Endothelial cell of umbilical vein (primary cell): Measurements from ENCODE around the gene PIGZ. TPM values are rescaled to one million over a fixed set of nuclear protein-coding genes. Genes with fewer than 3 reads are reported as not detected.

Source experiments
- BruUV-seq: library from RNA; stranded (reverse); fragments of 400-500 nt; replicated peaks from 2 replicates; lab custom pipeline; 2021; lab: Mats Ljungman, UMichigan
- CTCF ChIA-PET: fragments of 300-600, 350-600 bp; sonication (Branson Sonifier 250); formaldehyde crosslinking; loops from one replicate; lab custom pipeline; 2021; ENCODE audit warnings: antibody characterized with exemption, inconsistent platforms; lab: Charles Lee
- POLR2A ChIA-PET: fragments of 300-600, 350-600 bp; sonication (Branson Sonifier 250); formaldehyde crosslinking; loops from one replicate; lab custom pipeline; 2021; ENCODE audit warnings: antibody characterized with exemption, inconsistent platforms; lab: Charles Lee
- DNase-seq: peaks from one replicate; pipeline ENCODE4 v3.0.0-alpha.2; 2011; ENCODE audit warnings: low read depth, low spot score
- FAIRE-seq: peaks from 2 replicates; lab custom pipeline; 2011; peaks lifted over from hg19 to GRCh38; lab: Jason Lieb, UNC
- H2AFZ ChIP-seq: 2 replicates; pipeline ENCODE4 v1.6.0; 2012; ENCODE audit warnings: low read depth, low read length, control low read depth, inconsistent platforms
- H3K27ac ChIP-seq: 2 replicates; pipeline ENCODE4 v1.5.1; 2011; ENCODE audit warnings: low read depth, mild to moderate bottlenecking, control low read depth, low read length, moderate library complexity; ENCODE audit not compliant: insufficient read depth
- H3K27me3 ChIP-seq, 2 experiments: 2 replicates each; pipeline versions ENCODE4 v1.6.0 to v1.6.1; 2011; ENCODE audit warnings: low read length in 2 of 2, mixed read lengths in 1 of 2; ENCODE audit not compliant: control insufficient read depth in 2 of 2, insufficient read depth in 2 of 2
- H3K36me3 ChIP-seq, 2 experiments: 2 replicates in 1 of 2; 3 replicates in 1 of 2; pipeline ENCODE4 v1.5.1; 2011; ENCODE audit warnings: low read length in 2 of 2, mild to moderate bottlenecking in 1 of 2, moderate library complexity in 1 of 2; ENCODE audit not compliant: control insufficient read depth in 2 of 2, insufficient read depth in 2 of 2; ENCODE audit errors: extremely low read depth in 1 of 2
- H3K4me1 ChIP-seq: 3 replicates; pipeline ENCODE4 v1.5.1; 2011; ENCODE audit warnings: mild to moderate bottlenecking, low read length; ENCODE audit not compliant: control insufficient read depth, insufficient read depth; ENCODE audit errors: extremely low read depth
- H3K4me2 ChIP-seq: 2 replicates; pipeline ENCODE4 v1.6.1; 2011; ENCODE audit warnings: low read length, control low read depth, mixed read lengths; ENCODE audit not compliant: insufficient read depth
- H3K4me3 ChIP-seq, 3 experiments: fragments of 200-600 bp in 1 of 3; sonication (generic), shearing (Covaris generic) in 1 of 3; replicated peaks in 1 of 3; 2 replicates each; pipeline ENCODE4 v1.5.1; 2011 to 2016; ENCODE audit warnings: control low read depth in 3 of 3, low read length in 3 of 3, mild to moderate bottlenecking in 2 of 3, inconsistent platforms in 1 of 3, low read depth in 1 of 3, moderate library complexity in 1 of 3; ENCODE audit not compliant: insufficient read depth in 1 of 3
- H3K79me2 ChIP-seq: 2 replicates; pipeline ENCODE4 v1.6.0; 2012; ENCODE audit warnings: low read length, inconsistent platforms; ENCODE audit not compliant: control insufficient read depth, insufficient read depth
- H3K9ac ChIP-seq: replicated peaks from 2 replicates; pipeline ENCODE3; 2011; ENCODE audit warnings: low read length, control low read depth; ENCODE audit not compliant: insufficient read depth; ENCODE audit errors: extremely low read depth
- H3K9me1 ChIP-seq: replicated peaks from 3 replicates; pipeline ENCODE4 v1.6.0; 2011; ENCODE audit warnings: mild to moderate bottlenecking, low read length; ENCODE audit not compliant: control insufficient read depth, insufficient read depth; ENCODE audit errors: extremely low read depth
- H3K9me3 ChIP-seq: replicated peaks from 2 replicates; pipeline ENCODE4 v1.5.1; 2012; ENCODE audit warnings: low read length, inconsistent platforms; ENCODE audit not compliant: control insufficient read depth, insufficient read depth
- H4K20me1 ChIP-seq: replicated peaks from 2 replicates; pipeline ENCODE3; 2011; ENCODE audit warnings: mild to moderate bottlenecking, low read length; ENCODE audit not compliant: control insufficient read depth, insufficient read depth; ENCODE audit errors: extremely low read depth
- CTCF ChIP-seq, 2 donors: IDR thresholded peaks; 1 replicate in 1 of 2; 2 replicates in 1 of 2; pipeline ENCODE4 v1.5.1; 2011; ENCODE audit warnings: low read length in 2 of 2, mild to moderate bottlenecking in 2 of 2, moderate library complexity in 2 of 2, control low read depth in 1 of 2, inconsistent platforms in 1 of 2, low read depth in 1 of 2; ENCODE audit not compliant: insufficient read depth in 1 of 2; ENCODE audit errors: extremely low read depth in 1 of 2
- EZH2 ChIP-seq: IDR thresholded peaks from 2 replicates; pipeline ENCODE4 v1.6.1; 2012; ENCODE audit warnings: borderline replicate concordance, low read depth, mild to moderate bottlenecking, moderate library complexity, low read length, inconsistent platforms; ENCODE audit not compliant: severe bottlenecking
- FOS ChIP-seq: IDR thresholded peaks from 2 replicates; pipeline ENCODE4 v1.6.1; 2011; ENCODE audit warnings: mild to moderate bottlenecking, low read length, moderate library complexity, borderline replicate concordance; ENCODE audit not compliant: insufficient read depth
- GATA2 ChIP-seq: IDR thresholded peaks from 2 replicates; pipeline ENCODE4 v1.7.0; 2011; ENCODE audit warnings: low read depth, mild to moderate bottlenecking, moderate library complexity, mixed read lengths, low read length; ENCODE audit not compliant: insufficient read length, insufficient read depth
- JUN ChIP-seq: IDR thresholded peaks from 2 replicates; pipeline ENCODE4 v1.6.1; 2011; ENCODE audit warnings: borderline replicate concordance, low read depth; ENCODE audit not compliant: insufficient read length, insufficient read depth
- MYC ChIP-seq: IDR thresholded peaks from one replicate; pipeline ENCODE4 v1.6.1; 2011; ENCODE audit warnings: mild to moderate bottlenecking, low read depth, low read length
- POLR2A ChIP-seq: IDR thresholded peaks from 2 replicates; pipeline ENCODE4 v1.6.1; 2012; ENCODE audit warnings: low read depth, mild to moderate bottlenecking, control low read depth, low read length
- POLR2AphosphoS5 ChIP-seq: IDR thresholded peaks from 2 replicates; pipeline ENCODE4 v1.6.1; 2012; ENCODE audit warnings: low read depth, mild to moderate bottlenecking, control low read depth, low read length, moderate library complexity; ENCODE audit not compliant: insufficient read depth
- dilution Hi-C: fragments of 300-500 bp; cut with MboI; formaldehyde crosslinking; loops from one replicate; pipeline ENCODE4 v1.15.0; 2019; ENCODE audit warnings: low sequenced_read_pairs; ENCODE audit not compliant: extremely low pct_ligation_motif_present
- intact Hi-C: fragments of 100-400 bp; cut with micrococcal nuclease; formaldehyde crosslinking; loops from one replicate; pipeline ENCODE4 v1.10.0; 2022
- polyA plus RNA-seq, 4 experiments: library from polyadenylated mRNA; depleted of rRNA in 3 of 4; stranded (reverse) in 3 of 4; unstranded in 1 of 4; fragments of >200 nt; gene quantifications; 2 replicates each; pipeline versions ENCODE4 v1.2.1 to v1.2.3, GENCODE V29; 2011 to 2012; ENCODE audit warnings: missing spikeins in 1 of 4
- total RNA-seq: library from RNA; stranded (reverse); gene quantifications from 2 replicates; pipeline ENCODE4 v1.2.3, GENCODE V29; 2021
- TF ChIP-seq, protein P1 (sequence below): IDR thresholded peaks from 2 replicates; pipeline ENCODE4 v1.6.1; 2011; ENCODE audit not compliant: insufficient read depth, insufficient read length

PIGZ gene
- total and polyA plus RNA-seq, 2 donors (not counting 3 experiments of a cell fraction or from before 2014, with no cell fraction given), result 6.0 to 6.5 TPM

DNA sequence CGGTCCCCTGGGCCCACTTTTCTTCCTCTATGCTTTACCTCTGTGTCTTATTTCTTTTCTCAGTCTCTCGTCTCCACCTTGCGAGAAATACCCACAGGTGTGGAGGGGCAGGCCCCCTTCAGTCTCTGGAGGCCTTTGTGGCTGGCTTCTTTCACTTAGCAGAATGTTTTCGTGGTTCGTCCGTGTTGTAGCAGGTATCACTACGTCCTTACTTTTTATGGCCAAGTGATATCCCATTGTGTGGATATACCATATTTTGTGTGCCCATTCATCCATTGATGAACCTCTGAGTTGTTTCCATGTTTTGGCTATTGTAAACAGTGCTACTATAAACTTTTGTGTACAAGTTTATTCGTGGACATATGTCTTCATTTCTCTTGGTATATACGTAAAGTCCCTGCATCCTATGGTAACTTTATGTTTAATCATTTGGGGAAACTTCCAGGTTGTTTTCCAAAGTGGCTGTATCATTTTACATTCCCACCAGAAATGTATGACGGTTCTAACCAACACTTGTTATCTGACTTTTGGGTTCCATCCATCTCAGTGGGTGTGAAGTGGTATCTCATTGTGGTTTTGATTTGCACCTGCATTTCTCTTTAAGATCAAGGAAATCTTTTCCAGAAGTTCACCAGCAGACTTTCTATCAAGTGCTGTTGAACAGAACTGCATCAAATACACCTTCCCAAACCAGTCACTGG, 5.6 kb downstream of the PIGZ start:
- Histone ChIP-seq H3K79me2 (no peaks in the 10 kb centered on the region), H4K20me1 (no peaks in the 10 kb centered on the region), H3K4me3 (no peak overlapping the region), H3K27me3 (no peaks in the 10 kb centered on the region), H3K4me2 (no peak overlapping the region), H2AFZ (no peak overlapping the region), H3K36me3 (no peaks in the 10 kb centered on the region), H3K4me1 (peaks cover under 1% of the 10 kb centered on the region), H3K27ac (no peak overlapping the region), H3K9ac (no peak overlapping the region), H3K9me1 (no peaks in the 10 kb centered on the region), H3K9me3 (no peaks in the 10 kb centered on the region)
- intact Hi-C loops, result no loop called here
- DNase-seq (no peak), FAIRE-seq (no peak)
- dilution Hi-C loops, result no loop called here
- TF ChIP-seq GATA2 (no peak), CTCF (IDR thresholded peaks at IDR 0.05; ENCODE audit: extremely low read depth in 1 of 2, insufficient read depth in 1 of 2, low read depth in 1 of 2, low read length in 2 of 2) (no peak), JUN (no peak), FOS (no peak), MYC (no peak), POLR2A (no peak), POLR2AphosphoS5 (no peak), EZH2 (no peak)
- TF ChIP-seq, protein P1, sequence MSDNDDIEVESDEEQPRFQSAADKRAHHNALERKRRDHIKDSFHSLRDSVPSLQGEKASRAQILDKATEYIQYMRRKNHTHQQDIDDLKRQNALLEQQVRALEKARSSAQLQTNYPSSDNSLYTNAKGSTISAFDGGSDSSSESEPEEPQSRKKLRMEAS, result no peak
- POLR2A ChIA-PET, result no interaction called here
- BruUV-seq, result no TSS peak
- CTCF ChIA-PET, result no interaction called here
